ENCODE results near the gene IFT22.
"Not testable (repeated sequence)": the region's sequence is repeated elsewhere in the genome, so short reads cannot be mapped to it uniquely, and the experiment has no call there.

Gene IFT22

GRCh38 chr7:101290186-101291037 lies 31.2 kb downstream of the IFT22 start:
- CTCF ChIA-PET: interaction anchor here (0.6 to 5.0 kb wide), 22 partner anchors 10 to 1314 kb away, joined by 3 to 67 read pairs (median 4); partner anchors contain the start of genes AP1S1, AZGP1, FIS1 and IFT22
- H3K4me3 ChIP-seq (ENCODE audit: low read depth, low read length): not testable (repeated sequence)

GRCh38 chr7:101289687-101290086 lies 31.9 kb downstream of the IFT22 start:
- POLR2A ChIA-PET; DNase-seq (ENCODE audit: low read depth, low spot score); H3K4me3 ChIP-seq (ENCODE audit: low read depth, low read length): not testable (repeated sequence)
- CTCF ChIA-PET: interaction anchor here (0.8 to 5.0 kb wide), 10 partner anchors 9 to 1309 kb away, joined by 3 to 67 read pairs (median 8); partner anchors contain the start of genes AP1S1, FIS1 and IFT22

More at GRCh38 chr7:101290186-101291037, 31.2 kb downstream of the IFT22 start:
- DNase-seq (ENCODE audit: low read depth, low spot score); POLR2A ChIA-PET: not testable (repeated sequence)
- TF ChIP-seq, protein P1, sequence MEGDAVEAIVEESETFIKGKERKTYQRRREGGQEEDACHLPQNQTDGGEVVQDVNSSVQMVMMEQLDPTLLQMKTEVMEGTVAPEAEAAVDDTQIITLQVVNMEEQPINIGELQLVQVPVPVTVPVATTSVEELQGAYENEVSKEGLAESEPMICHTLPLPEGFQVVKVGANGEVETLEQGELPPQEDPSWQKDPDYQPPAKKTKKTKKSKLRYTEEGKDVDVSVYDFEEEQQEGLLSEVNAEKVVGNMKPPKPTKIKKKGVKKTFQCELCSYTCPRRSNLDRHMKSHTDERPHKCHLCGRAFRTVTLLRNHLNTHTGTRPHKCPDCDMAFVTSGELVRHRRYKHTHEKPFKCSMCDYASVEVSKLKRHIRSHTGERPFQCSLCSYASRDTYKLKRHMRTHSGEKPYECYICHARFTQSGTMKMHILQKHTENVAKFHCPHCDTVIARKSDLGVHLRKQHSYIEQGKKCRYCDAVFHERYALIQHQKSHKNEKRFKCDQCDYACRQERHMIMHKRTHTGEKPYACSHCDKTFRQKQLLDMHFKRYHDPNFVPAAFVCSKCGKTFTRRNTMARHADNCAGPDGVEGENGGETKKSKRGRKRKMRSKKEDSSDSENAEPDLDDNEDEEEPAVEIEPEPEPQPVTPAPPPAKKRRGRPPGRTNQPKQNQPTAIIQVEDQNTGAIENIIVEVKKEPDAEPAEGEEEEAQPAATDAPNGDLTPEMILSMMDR (IDR thresholded peaks at IDR 0.05; ENCODE audit: insufficient read depth, low read length, missing control alignments): peak; percentile 28

- ChIA-PET CTCF (interaction anchor here (1.1 to 2.1 kb wide), 5 partner anchors 10 to 144 kb away, joined by 3 to 7 read pairs (median 4); no protein-coding TSS in a partner anchor), POLR2A (no interaction called here)
- TF ChIP-seq, protein P1 (IDR thresholded peaks at IDR 0.05; ENCODE audit: insufficient read depth, low read length, missing control alignments): no peak
- DNase-seq (ENCODE audit: low read depth, low spot score): no peak
- no peak overlapping the region for H3K4me3 ChIP-seq (ENCODE audit: low read depth, low read length)
These were observed 33.2 kb downstream of the IFT22 start for GRCh38 chr7:101288439-101288838.

- no peak for DNase-seq (ENCODE audit: low read depth, low spot score)
These were observed 34.6 kb downstream of the IFT22 start for GRCh38 chr7:101287032-101287431.

DNA sequence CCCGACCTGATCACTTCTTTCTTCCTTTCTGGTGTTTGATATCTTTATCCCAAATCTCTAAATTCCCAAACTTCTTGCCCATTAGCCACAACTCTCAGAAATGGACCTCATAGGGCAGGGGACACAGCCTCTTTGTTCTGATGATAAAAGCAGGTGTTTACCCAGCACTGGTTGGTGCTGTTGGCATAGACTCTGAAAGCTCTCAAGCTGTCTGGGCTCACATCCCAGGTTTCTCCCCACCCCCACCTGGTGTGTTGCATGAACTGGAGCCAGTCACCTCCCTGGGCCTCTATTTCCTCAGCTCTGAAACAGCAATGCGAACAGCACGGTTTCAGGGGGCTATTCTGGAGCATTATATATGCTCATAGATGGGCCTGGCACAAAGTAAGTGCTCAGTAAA lies 35.7 kb downstream of the IFT22 start:
- POLR2A ChIA-PET; H3K4me3 ChIP-seq (ENCODE audit: low read depth, low read length); DNase-seq (ENCODE audit: low read depth, low spot score): not testable (repeated sequence)
- CTCF ChIA-PET: interaction anchor here (1.0 to 10.8 kb wide), 5 partner anchors 10 to 141 kb away, joined by 3 to 283 read pairs (median 5); no protein-coding TSS in a partner anchor

More at GRCh38 chr7:101287032-101287431, 34.6 kb downstream of the IFT22 start:
- TF ChIP-seq, protein P1 (IDR thresholded peaks at IDR 0.05; ENCODE audit: insufficient read depth, low read length, missing control alignments): no peak
- H3K4me3 ChIP-seq (ENCODE audit: low read depth, low read length): no peak overlapping the region
- ChIA-PET CTCF (interaction anchor here (10.8 kb wide), 1 partner anchor 143 kb away, joined by 283 read pairs; no protein-coding TSS in a partner anchor), POLR2A (no interaction called here)

DNA sequence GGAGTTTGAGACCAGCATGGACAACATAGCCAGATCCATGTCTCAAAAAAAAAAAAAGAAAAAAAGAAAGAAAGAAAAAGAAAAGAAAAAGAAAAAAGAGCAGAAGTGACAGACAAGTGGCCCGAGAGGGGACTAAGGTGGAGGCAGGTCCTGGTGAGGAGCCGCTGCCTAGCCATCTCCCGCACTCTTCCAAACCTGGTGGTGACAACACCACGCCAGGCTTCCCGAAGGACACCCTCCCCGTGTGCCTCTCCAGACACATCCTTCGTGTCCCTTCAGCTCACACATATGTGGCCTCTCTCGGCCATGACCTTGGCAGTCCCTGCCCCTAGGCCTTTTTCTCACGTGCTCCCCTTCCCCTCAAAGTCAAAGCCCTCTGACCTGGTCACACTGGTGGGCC lies 36.4 kb downstream of the IFT22 start:
- H3K4me3 ChIP-seq (ENCODE audit: low read depth, low read length): no peak overlapping the region
- no peak for DNase-seq (ENCODE audit: low read depth, low spot score)
- POLR2A ChIA-PET: no interaction called here
- CTCF ChIA-PET: interaction anchor here (1.0 to 10.8 kb wide), 5 partner anchors 10 to 210 kb away, joined by 3 to 283 read pairs (median 5); no protein-coding TSS in a partner anchor
- TF ChIP-seq, protein P1 (IDR thresholded peaks at IDR 0.05; ENCODE audit: insufficient read depth, low read length, missing control alignments): no peak

GRCh38 chr7:101280912-101281311 lies 40.7 kb downstream of the IFT22 start:
- H3K4me3 ChIP-seq (ENCODE audit: low read depth, low read length); DNase-seq (ENCODE audit: low read depth, low spot score); POLR2A ChIA-PET: not testable (repeated sequence)
- CTCF ChIA-PET: interaction anchor here (2.3 to 10.8 kb wide), 5 partner anchors 7 to 136 kb away, joined by 7 to 283 read pairs (median 31); partner anchors contain the start of gene FIS1

All from AG04449 (cell line).